Hepatocyte (in vitro differentiated cells): ENCODE measurements around the gene ACSM3.

Source experiments
- EZH2 ChIP-seq: fragments of 200-600 bp; sonication (generic); IDR thresholded peaks from 2 replicates; pipeline ENCODE4 v1.6.1; 2016; ENCODE audit warnings: antibody characterized with exemption, mild to moderate bottlenecking, borderline replicate concordance
- EZH2phosphoT487 ChIP-seq: fragments of 200-600 bp; sonication (generic); IDR thresholded peaks from one replicate; pipeline ENCODE4 v1.6.1; 2018; ENCODE audit warnings: antibody characterized with exemption, mild to moderate bottlenecking, low read depth, moderate library complexity; ENCODE audit not compliant: unreplicated experiment, severe bottlenecking
- TF ChIP-seq, protein P1 (sequence below): fragments of 200-600 bp; sonication (generic); IDR thresholded peaks from 2 replicates; pipeline ENCODE4 v1.5.1; 2016; ENCODE audit warnings: antibody characterized with exemption, mild to moderate bottlenecking; ENCODE audit not compliant: poor library complexity

DNA sequence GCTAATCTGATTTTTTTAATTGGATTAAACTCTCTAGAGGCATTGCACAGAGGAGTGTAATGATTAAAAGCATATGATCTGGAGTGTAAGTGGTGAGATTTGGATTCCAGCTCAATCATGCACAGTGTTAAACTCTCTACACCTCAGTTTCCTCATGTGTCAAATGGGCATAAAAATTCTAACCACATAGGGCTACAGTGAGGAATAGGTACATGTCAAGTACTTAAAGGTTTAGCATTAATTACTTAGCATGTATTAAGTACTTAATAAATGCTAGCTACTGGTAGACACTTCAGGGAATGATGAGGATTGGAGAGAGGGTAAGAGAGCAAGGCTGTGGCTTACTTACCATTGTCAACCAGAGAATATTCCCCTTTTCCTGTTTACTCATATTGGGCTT is 25.3 kb downstream of the ACSM3 start:
- TF ChIP-seq EZH2phosphoT487 (no peak), EZH2 (no peak)
- TF ChIP-seq, protein P1, sequence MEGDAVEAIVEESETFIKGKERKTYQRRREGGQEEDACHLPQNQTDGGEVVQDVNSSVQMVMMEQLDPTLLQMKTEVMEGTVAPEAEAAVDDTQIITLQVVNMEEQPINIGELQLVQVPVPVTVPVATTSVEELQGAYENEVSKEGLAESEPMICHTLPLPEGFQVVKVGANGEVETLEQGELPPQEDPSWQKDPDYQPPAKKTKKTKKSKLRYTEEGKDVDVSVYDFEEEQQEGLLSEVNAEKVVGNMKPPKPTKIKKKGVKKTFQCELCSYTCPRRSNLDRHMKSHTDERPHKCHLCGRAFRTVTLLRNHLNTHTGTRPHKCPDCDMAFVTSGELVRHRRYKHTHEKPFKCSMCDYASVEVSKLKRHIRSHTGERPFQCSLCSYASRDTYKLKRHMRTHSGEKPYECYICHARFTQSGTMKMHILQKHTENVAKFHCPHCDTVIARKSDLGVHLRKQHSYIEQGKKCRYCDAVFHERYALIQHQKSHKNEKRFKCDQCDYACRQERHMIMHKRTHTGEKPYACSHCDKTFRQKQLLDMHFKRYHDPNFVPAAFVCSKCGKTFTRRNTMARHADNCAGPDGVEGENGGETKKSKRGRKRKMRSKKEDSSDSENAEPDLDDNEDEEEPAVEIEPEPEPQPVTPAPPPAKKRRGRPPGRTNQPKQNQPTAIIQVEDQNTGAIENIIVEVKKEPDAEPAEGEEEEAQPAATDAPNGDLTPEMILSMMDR, result no peak
